ENCODE measurements around the gene KCNH2.

DNA sequence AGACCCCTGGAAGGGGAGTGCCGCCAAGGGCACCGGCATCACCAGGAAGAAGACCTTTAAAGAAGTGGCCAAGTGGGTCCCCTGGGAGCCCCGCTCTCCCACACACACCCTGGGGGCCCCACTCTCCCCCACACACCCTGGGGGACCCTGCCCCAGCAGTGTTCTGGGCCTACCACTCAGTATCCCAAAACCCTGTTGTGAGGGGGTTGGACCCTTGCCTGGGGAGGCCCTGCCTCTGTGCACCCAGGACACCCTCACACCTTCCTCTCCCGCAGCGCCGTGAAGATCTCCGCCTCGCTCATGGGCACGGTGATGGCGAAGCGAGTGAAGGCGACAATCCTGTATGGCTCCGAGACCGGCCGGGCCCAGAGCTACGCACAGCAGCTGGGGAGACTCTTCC is 23.4 kb upstream of the KCNH2 start:
- TF ChIP-seq, protein P1, sequence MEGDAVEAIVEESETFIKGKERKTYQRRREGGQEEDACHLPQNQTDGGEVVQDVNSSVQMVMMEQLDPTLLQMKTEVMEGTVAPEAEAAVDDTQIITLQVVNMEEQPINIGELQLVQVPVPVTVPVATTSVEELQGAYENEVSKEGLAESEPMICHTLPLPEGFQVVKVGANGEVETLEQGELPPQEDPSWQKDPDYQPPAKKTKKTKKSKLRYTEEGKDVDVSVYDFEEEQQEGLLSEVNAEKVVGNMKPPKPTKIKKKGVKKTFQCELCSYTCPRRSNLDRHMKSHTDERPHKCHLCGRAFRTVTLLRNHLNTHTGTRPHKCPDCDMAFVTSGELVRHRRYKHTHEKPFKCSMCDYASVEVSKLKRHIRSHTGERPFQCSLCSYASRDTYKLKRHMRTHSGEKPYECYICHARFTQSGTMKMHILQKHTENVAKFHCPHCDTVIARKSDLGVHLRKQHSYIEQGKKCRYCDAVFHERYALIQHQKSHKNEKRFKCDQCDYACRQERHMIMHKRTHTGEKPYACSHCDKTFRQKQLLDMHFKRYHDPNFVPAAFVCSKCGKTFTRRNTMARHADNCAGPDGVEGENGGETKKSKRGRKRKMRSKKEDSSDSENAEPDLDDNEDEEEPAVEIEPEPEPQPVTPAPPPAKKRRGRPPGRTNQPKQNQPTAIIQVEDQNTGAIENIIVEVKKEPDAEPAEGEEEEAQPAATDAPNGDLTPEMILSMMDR (IDR thresholded peaks at IDR 0.05; ENCODE audit: low read depth, low read length, poor library complexity, severe bottlenecking), result no peak
- no peak for TF ChIP-seq EZH2phosphoT487 (IDR thresholded peaks at IDR 0.05; ENCODE audit: borderline replicate concordance, low read length)
